Calu3 (cell line): ENCODE measurements around the gene KIAA0825. TPM values are rescaled to one million over a fixed set of nuclear protein-coding genes. Genes with fewer than 3 reads are reported as not detected.
A peak's percentile ranks its signal among the peaks of the same experiment; 100 is the strongest.

Source experiments
- BruUV-seq: library from RNA; stranded (reverse); fragments of 400-500 nt; replicated peaks from 2 replicates; lab custom pipeline; 2021; lab: Mats Ljungman, UMichigan
- CTCF ChIA-PET: fragments of 300-600 bp; sonication (Branson Sonifier 250); formaldehyde crosslinking; loops from one replicate; lab custom pipeline; 2022; ENCODE audit warnings: antibody characterized with exemption; lab: Charles Lee
- DNase-seq: peaks from one replicate; pipeline ENCODE4 v3.0.0; 2022
- H3K27ac Mint-ChIP-seq: one replicate; pipeline ENCODE4 v1.8.0; 2022; ENCODE audit warnings: mixed read lengths; ENCODE audit not compliant: unreplicated experiment
- H3K27me3 Mint-ChIP-seq: one replicate; pipeline ENCODE4 v1.8.0; 2022; ENCODE audit warnings: mixed read lengths; ENCODE audit not compliant: unreplicated experiment
- H3K36me3 Mint-ChIP-seq: one replicate; pipeline ENCODE4 v1.8.0; 2022; ENCODE audit warnings: mild to moderate bottlenecking, moderate library complexity, mixed read lengths; ENCODE audit not compliant: insufficient read depth, unreplicated experiment
- H3K4me1 Mint-ChIP-seq: one replicate; pipeline ENCODE4 v1.8.0; 2022; ENCODE audit warnings: mild to moderate bottlenecking, low read depth, mixed read lengths; ENCODE audit not compliant: unreplicated experiment
- H3K4me3 Mint-ChIP-seq: one replicate; pipeline ENCODE4 v1.8.0; 2022; ENCODE audit warnings: mild to moderate bottlenecking, low read depth, moderate library complexity, mixed read lengths; ENCODE audit not compliant: unreplicated experiment
- H3K9me3 Mint-ChIP-seq: one replicate; pipeline ENCODE4 v1.8.0; 2022; ENCODE audit warnings: low read depth, mixed read lengths; ENCODE audit not compliant: unreplicated experiment
- intact Hi-C: fragments of 100-400 bp; cut with micrococcal nuclease; formaldehyde crosslinking; loops from one replicate; pipeline ENCODE4 v1.10.0; 2022; ENCODE audit not compliant: unreplicated experiment
- total RNA-seq: library from RNA; stranded (reverse); gene quantifications from 2 replicates; pipeline ENCODE4 v1.2.3, GENCODE V29; 2022
- TF ChIP-seq, protein P1 (sequence below): fragments of 200-600 bp; IDR thresholded peaks from one replicate; pipeline ENCODE4 v1.8.0; 2022; ENCODE audit warnings: antibody characterized with exemption; ENCODE audit not compliant: unreplicated experiment

KIAA0825 gene
- total RNA-seq, 1 experiment from 2014 or later = 1.9 TPM

DNA sequence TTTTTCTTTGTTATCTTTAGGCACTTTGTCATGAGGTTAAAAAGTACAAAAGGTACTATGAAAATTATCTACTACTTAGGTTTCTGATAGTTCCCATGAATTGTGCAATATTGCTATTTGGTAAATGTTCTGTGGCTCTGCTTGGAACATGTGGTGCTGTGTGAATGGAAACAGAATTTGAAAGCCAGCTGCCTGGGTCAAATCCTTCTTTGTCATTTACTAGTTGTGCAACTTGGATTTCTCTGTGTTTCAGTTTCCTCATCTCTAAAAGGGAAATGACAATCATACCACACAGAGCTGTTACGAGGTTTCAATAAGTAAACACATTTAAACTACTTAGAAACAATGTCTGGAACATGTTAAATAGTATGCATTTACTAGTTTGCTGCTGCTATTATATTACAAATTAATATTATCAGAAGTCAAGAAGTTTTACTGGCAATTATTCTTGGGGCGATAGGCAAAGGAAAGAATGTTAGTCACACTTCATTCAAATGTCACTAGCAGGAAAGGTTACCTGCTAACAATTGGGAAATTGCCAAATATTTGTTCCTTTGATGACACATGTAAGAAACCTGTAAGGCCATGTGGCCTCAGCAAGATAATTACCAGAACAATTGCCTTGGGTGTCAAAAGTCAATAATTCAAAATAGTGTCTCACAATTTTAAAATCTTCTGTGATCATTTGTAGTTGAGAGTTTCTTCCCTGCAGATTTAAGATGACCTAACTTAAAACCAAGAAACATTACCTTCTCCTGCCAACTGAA is 184.8 kb downstream of the KIAA0825 start:
- TF ChIP-seq, protein P1, sequence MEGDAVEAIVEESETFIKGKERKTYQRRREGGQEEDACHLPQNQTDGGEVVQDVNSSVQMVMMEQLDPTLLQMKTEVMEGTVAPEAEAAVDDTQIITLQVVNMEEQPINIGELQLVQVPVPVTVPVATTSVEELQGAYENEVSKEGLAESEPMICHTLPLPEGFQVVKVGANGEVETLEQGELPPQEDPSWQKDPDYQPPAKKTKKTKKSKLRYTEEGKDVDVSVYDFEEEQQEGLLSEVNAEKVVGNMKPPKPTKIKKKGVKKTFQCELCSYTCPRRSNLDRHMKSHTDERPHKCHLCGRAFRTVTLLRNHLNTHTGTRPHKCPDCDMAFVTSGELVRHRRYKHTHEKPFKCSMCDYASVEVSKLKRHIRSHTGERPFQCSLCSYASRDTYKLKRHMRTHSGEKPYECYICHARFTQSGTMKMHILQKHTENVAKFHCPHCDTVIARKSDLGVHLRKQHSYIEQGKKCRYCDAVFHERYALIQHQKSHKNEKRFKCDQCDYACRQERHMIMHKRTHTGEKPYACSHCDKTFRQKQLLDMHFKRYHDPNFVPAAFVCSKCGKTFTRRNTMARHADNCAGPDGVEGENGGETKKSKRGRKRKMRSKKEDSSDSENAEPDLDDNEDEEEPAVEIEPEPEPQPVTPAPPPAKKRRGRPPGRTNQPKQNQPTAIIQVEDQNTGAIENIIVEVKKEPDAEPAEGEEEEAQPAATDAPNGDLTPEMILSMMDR = no peak
- Mint-ChIP-seq H3K4me1 (peaks cover 25% of the 10 kb centered on the region), H3K27ac (no peak overlapping the region), H3K9me3 (no peaks in the 10 kb centered on the region), H3K4me3 (no peak overlapping the region), H3K27me3 (no peaks in the 10 kb centered on the region), H3K36me3 (no peaks in the 10 kb centered on the region)
- peak; percentile 25 for DNase-seq
- BruUV-seq = no TSS peak
- intact Hi-C loops = no loop called here
- CTCF ChIA-PET = no interaction called here

DNA sequence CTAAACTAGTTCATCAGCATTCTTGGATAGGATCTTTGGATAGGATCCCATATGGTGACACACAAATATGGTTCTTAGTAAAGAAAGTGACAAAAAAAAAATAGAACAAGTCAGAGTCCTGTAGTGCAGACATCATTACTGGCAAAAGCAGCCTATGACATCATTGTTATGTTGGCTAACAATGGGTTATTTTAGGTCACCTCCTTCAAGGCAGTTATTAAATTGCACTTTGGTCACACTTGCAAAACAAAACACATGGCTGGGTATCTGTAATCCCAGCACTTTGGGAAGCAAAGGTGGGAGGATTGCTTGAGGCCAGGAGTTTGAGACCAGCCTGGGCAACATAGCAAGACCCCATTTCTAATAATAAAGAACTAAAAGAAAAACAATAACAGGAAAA is 185.9 kb downstream of the KIAA0825 start:
- no peaks in the 10 kb centered on the region for H3K9me3 Mint-ChIP-seq
- no peaks in the 10 kb centered on the region for H3K36me3 Mint-ChIP-seq
- peak overlapping the region; percentile 42 for H3K27ac Mint-ChIP-seq
- no peaks in the 10 kb centered on the region for H3K27me3 Mint-ChIP-seq
- BruUV-seq = no TSS peak
- H3K4me3 Mint-ChIP-seq = no peak overlapping the region
- TF ChIP-seq, protein P1 = no peak
- DNase-seq = no peak
- peaks cover 25% of the 10 kb centered on the region for H3K4me1 Mint-ChIP-seq
- CTCF ChIA-PET = no interaction called here
- intact Hi-C loops = no loop called here

DNA sequence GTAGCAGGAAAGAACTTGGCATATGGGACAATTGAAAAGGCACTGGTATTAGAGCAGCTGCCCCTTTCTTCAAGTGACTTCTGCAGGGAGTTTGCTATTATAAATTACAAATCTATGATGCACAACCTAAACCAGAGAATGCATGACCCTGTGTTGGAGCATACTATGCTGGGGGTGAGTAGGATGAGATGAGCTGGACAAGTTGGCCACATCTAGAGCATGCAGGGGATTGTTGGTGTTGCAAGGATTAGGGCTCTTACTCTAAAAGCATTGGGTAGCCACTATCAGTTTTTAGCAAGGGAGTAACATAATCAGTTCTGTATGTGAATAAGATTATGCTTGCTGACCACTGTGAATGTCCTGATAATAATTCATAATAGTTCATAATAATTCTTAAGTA is 186.7 kb downstream of the KIAA0825 start:
- Mint-ChIP-seq H3K36me3 (no peaks in the 10 kb centered on the region), H3K9me3 (no peaks in the 10 kb centered on the region), H3K4me3 (no peak overlapping the region), H3K27me3 (no peaks in the 10 kb centered on the region), H3K27ac (no peak overlapping the region), H3K4me1 (peaks cover 25% of the 10 kb centered on the region)
- CTCF ChIA-PET = no interaction called here
- no TSS peak for BruUV-seq
- TF ChIP-seq, protein P1 = no peak
- no peak for DNase-seq
- intact Hi-C loops = no loop called here

DNA sequence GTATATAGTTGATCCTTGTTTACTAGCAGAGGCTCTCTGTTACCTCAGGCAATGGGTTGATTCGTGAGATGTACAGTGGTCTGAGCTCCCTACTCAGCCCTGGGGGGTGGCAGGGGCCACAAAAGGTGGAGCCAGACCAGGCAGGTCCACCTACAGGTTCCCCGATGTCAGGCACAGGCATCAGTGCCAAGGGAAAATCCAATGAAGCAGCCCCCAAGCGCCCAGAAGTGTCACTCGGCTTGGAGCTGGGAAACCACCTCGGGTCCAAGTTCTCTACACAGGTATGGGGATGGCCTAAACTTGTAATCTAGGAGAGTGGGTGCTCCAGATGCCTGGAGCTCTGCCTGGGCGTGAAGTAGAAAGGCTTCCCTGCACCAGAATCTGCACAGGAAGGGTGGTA is 188.8 kb downstream of the KIAA0825 start:
- no peak for DNase-seq
- BruUV-seq = no TSS peak
- CTCF ChIA-PET = no interaction called here
- Mint-ChIP-seq H3K9me3 (no peaks in the 10 kb centered on the region), H3K27ac (no peak overlapping the region), H3K4me3 (no peak overlapping the region), H3K36me3 (no peaks in the 10 kb centered on the region), H3K4me1 (peaks cover 25% of the 10 kb centered on the region), H3K27me3 (no peaks in the 10 kb centered on the region)
- TF ChIP-seq, protein P1 = no peak
- intact Hi-C loops = no loop called here
